Adrenal gland (tissue), 12 donors: ENCODE data around the gene ZNF296. TPM values are rescaled to one million over a fixed set of nuclear protein-coding genes. Genes with fewer than 3 reads are reported as not detected.

ENCODE experiments used
- DNase-seq, 7 donors: peaks; one replicate each; pipeline ENCODE4 v3.0.0-alpha.2; 2019 to 2020
- H3K27ac ChIP-seq, 5 donors: fragments of 200-600 bp; sonication (generic) in 4 of 5; 1 replicate in 3 of 5; 2 replicates in 2 of 5; pipeline versions ENCODE4 v1.5.1 to v1.8.0; 2016 to 2020; ENCODE audit warnings: mild to moderate bottlenecking in 1 of 5
- H3K27me3 ChIP-seq: fragments of 200-600 bp; 2 replicates; pipeline ENCODE4 v1.8.0; 2021
- H3K36me3 ChIP-seq, 2 donors: fragments of 200-600 bp; replicated peaks in 1 of 2; 1 replicate in 1 of 2; 2 replicates in 1 of 2; pipeline versions ENCODE4 v1.5.1 to v1.8.0; 2018 to 2022
- H3K4me1 ChIP-seq, 2 donors: fragments of 200-600 bp; replicated peaks in 1 of 2; 1 replicate in 1 of 2; 2 replicates in 1 of 2; pipeline versions ENCODE4 v1.5.1 to v1.8.0; 2018 to 2021
- H3K4me3 ChIP-seq, 4 donors: fragments of 200-600 bp; sonication (generic) in 3 of 4; one replicate each; pipeline ENCODE4 v1.5.1; 2016 to 2018
- H3K9me3 ChIP-seq, 3 donors: fragments of 200-600 bp; sonication (generic) in 1 of 3; replicated peaks in 1 of 3; 1 replicate in 2 of 3; 2 replicates in 1 of 3; pipeline versions ENCODE4 v1.5.1 to v1.8.0; 2016 to 2021
- POLR2A ChIP-seq, 2 donors: fragments of 450-650 bp; IDR thresholded peaks; one replicate each; pipeline ENCODE4 v1.6.1; 2017; ENCODE audit warnings: antibody characterized with exemption in 2 of 2, mild to moderate bottlenecking in 2 of 2, moderate library complexity in 1 of 2
- WGBS, 4 donors: extraction: QIAGEN DNeasy Blood & Tissue Kit in 2 of 4; methylation state at CpG; one replicate each; pipeline versions ENCODE4 v1.1.5 to v1.1.7; 2013 to 2017; 5-methylcytosine and 5-hydroxymethylcytosine counted together
- intact Hi-C, 2 donors: fragments of 100-400 bp; cut with DNase I; formaldehyde crosslinking; loops; one replicate each; pipeline versions ENCODE4 v1.14.1 to v1.15.0; 2022 to 2023
- polyA plus RNA-seq, 3 donors: library from polyadenylated mRNA; stranded (reverse); fragments of 200-250 nt in 2 of 3; fragments of 350-450 nt in 1 of 3; fragmentation: Illumina TruSeq in 1 of 3; extraction: RNeasy Lipid Tissue Mini Kit (QIAGEN cat#74804) in 1 of 3; gene quantifications; one replicate each; pipeline ENCODE4 v1.2.3, GENCODE V29; 2013 to 2014
- total RNA-seq, 9 donors: library from RNA; depleted of rRNA in 4 of 9; stranded (reverse); fragments of >200 nt in 4 of 9; fragments of 120-200 nt in 1 of 9; fragmentation: NEBNext Ultra II Directional in 1 of 9; extraction: Animal tissue kit (Norgen Biotek cat#: 25700) in 1 of 9; gene quantifications; one replicate each; pipeline versions ENCODE4 v1.1.0 to v1.2.4, GENCODE V29; 2013 to 2023
- TF ChIP-seq, protein P1 (sequence below), 6 experiments: fragments of 450-650 bp in 4 of 6; fragments of 200-600 bp in 2 of 6; sonication (generic) in 1 of 6; IDR thresholded peaks; 1 replicate in 5 of 6; 2 replicates in 1 of 6; pipeline versions ENCODE4 v1.5.1 to v1.8.0; 2016 to 2021; ENCODE audit warnings: antibody characterized with exemption in 6 of 6, mild to moderate bottlenecking in 2 of 6, moderate library complexity in 1 of 6
- donor health status: healthy with polysubstance abuse.
- donor health status: Bipolar disorder and iron deficiency.
- donor health status: DM: yes; HTN: yes; CAD: no.
- donor health status: DM: no; HTN: no; CAD: no.
- donor health status: DM: no; HTN: no; CAD: no.
- donor health status: DM: yes; HTN: yes; CAD: no.

The ZNF296 gene
- total and polyA plus RNA-seq, 12 donors, result 0.06 to 13.2 (median 0.81) TPM; not detected in 2

DNA sequence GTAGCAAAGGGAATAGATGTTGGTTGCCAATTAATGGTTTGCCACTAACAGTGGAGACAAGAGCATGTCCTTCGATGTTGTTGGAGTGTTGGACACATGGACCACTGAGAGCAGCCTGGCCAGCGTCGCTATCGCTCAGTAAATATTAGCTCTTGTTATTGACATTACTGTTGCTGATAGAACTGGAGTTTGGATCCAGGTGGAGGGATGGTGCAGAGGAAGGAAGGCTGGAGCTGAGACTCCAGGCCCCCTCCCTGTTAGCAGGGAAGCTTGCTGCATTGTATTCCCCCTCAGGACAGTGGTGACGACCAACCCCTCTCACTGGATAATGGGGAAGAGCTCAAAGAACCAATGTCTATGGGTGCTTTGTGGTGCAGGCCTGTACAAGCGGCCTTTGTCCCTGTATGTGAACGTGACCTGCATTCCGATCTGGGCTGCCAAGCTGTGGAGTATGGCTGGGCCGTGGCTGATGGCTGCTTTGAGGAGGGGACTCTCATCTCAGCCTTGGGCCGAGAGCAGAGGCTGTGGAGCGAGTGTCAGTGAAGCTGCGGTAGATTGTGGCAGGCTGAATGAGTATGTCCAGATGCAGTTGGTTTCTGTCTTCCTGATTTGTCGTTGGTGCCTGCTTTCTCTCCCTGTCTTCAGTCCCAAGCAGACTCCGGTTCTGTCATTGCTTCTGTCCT is 30.5 kb downstream of the ZNF296 start:
- Histone ChIP-seq H3K27me3 (no peaks in the 10 kb centered on the region), H3K4me1 (peaks cover 22 to 50% of the 10 kb centered on the region in 2 donors), H3K4me3 (no peak overlapping the region), H3K9me3 (no peaks in the 10 kb centered on the region), H3K36me3 (peaks cover 0 to 51% of the 10 kb centered on the region in 2 donors), H3K27ac (peak overlapping the region in 2 of 5 donors; percentile 2 to 45)
- intact Hi-C loops, result no loop called here
- WGBS, 4 donors, result 53 to 69% (median 57%) methylated on average over 10 to 14 of the region's 14 CpGs
- peak in 1 of 7 donors; percentile 34 for DNase-seq
- TF ChIP-seq, protein P1, sequence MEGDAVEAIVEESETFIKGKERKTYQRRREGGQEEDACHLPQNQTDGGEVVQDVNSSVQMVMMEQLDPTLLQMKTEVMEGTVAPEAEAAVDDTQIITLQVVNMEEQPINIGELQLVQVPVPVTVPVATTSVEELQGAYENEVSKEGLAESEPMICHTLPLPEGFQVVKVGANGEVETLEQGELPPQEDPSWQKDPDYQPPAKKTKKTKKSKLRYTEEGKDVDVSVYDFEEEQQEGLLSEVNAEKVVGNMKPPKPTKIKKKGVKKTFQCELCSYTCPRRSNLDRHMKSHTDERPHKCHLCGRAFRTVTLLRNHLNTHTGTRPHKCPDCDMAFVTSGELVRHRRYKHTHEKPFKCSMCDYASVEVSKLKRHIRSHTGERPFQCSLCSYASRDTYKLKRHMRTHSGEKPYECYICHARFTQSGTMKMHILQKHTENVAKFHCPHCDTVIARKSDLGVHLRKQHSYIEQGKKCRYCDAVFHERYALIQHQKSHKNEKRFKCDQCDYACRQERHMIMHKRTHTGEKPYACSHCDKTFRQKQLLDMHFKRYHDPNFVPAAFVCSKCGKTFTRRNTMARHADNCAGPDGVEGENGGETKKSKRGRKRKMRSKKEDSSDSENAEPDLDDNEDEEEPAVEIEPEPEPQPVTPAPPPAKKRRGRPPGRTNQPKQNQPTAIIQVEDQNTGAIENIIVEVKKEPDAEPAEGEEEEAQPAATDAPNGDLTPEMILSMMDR (IDR thresholded peaks at IDR 0.05), result no peak
- TF ChIP-seq POLR2A (IDR thresholded peaks at IDR 0.05), result no peak

DNA sequence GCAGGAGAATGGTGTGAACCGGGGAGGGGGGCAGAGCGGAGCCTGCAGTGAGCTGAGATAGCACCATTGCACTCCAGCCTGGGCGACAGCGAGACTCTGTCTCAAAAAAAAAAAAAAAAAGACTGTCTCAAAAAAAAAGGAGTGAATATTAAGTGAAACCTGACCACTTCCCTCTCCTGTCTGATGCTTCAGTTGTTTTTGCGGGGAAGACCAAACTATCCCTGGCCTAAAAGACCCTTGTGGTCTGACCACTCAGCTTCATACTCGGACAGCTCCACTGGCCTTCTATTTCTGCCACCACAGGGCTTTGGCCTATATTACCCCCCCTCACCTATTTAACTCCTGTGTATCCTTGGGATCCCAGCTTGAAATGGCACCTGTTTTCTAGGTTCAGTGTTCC is 35.2 kb downstream of the ZNF296 start:
- no peak overlapping the region for H3K27ac ChIP-seq
- DNase-seq, result no peak
- WGBS, 4 donors, result 73 to 84% (median 76%) methylated on average over 6 of the region's 6 CpGs
- TF ChIP-seq POLR2A (IDR thresholded peaks at IDR 0.05), result no peak
- TF ChIP-seq, protein P1 (IDR thresholded peaks at IDR 0.05), result no peak
- H3K4me1 ChIP-seq, result peaks cover 14 to 42% of the 10 kb centered on the region in 2 donors
- intact Hi-C loops, result no loop called here
- H3K4me3 ChIP-seq, result no peak overlapping the region
- H3K27me3 ChIP-seq, result no peaks in the 10 kb centered on the region
- no peaks in the 10 kb centered on the region for H3K9me3 ChIP-seq
- H3K36me3 ChIP-seq, result peaks cover 0 to 63% of the 10 kb centered on the region in 2 donors

GRCh38 chr19:45040059-45040771 is 36.1 kb downstream of the ZNF296 start:
- H3K27ac ChIP-seq, result peak overlapping the region in 3 of 5 donors; percentile 96 to 98 (median 97)
- TF ChIP-seq, protein P1 (IDR thresholded peaks at IDR 0.05), result no peak
- no peak for TF ChIP-seq POLR2A (IDR thresholded peaks at IDR 0.05)
- peak in 1 of 7 donors; percentile 38 for DNase-seq
- intact Hi-C loops, result no loop called here
- H3K4me1 ChIP-seq, result peaks cover 8 to 33% of the 10 kb centered on the region in 2 donors
- no peaks in the 10 kb centered on the region for H3K9me3 ChIP-seq
- 68 to 75% (median 72%) methylated on average over 16 to 19 of the region's 19 CpGs for WGBS, 4 donors
- no peaks in the 10 kb centered on the region for H3K27me3 ChIP-seq
- H3K4me3 ChIP-seq, result peak overlapping the region in 1 of 4 donors; percentile 70
- H3K36me3 ChIP-seq, result peaks cover 0 to 62% of the 10 kb centered on the region in 2 donors
